Activated CD8-positive, alpha-beta T cell treated with anti-CD3 and anti-CD28 coated beads for 36 hours (primary cell): ENCODE data around the gene SPATA25. TPM values are rescaled to one million over a fixed set of nuclear protein-coding genes. Genes with fewer than 3 reads are reported as not detected.

Experiments
- ATAC-seq: fragments of 200-7000 bp; cut with Tn5 transposase; one replicate; pipeline ENCODE4 v1.10.0; 2021; ENCODE audit warnings: mild to moderate bottlenecking, moderate library complexity
- CTCF ChIA-PET: fragments of 350-600 bp; sonication (Branson Sonifier 250); formaldehyde crosslinking; loops from one replicate; lab custom pipeline; 2021; ENCODE audit warnings: antibody characterized with exemption; lab: Charles Lee
- POLR2A ChIA-PET: fragments of 350-600 bp; sonication (Branson Sonifier 250); formaldehyde crosslinking; loops from one replicate; lab custom pipeline; 2021; ENCODE audit warnings: antibody characterized with exemption; lab: Charles Lee
- DNase-seq: peaks from one replicate; pipeline ENCODE4 v3.0.0-alpha.2; 2020
- H3K27ac Mint-ChIP-seq: one replicate; pipeline ENCODE4 v1.8.0; 2021; ENCODE audit warnings: mild to moderate bottlenecking, mixed read lengths
- H3K27me3 Mint-ChIP-seq: one replicate; pipeline ENCODE4 v1.8.0; 2021; ENCODE audit warnings: mixed read lengths
- H3K36me3 Mint-ChIP-seq: one replicate; pipeline ENCODE4 v1.8.0; 2021; ENCODE audit warnings: low read depth, mixed read lengths
- H3K4me1 Mint-ChIP-seq: one replicate; pipeline ENCODE4 v1.8.0; 2021; ENCODE audit warnings: low read depth, mixed read lengths
- H3K4me3 Mint-ChIP-seq: one replicate; pipeline ENCODE4 v1.8.0; 2021; ENCODE audit warnings: mild to moderate bottlenecking, moderate library complexity, mixed read lengths
- H3K9me3 Mint-ChIP-seq: one replicate; pipeline ENCODE4 v1.8.0; 2021; ENCODE audit warnings: mixed read lengths
- intact Hi-C: fragments of 100-400 bp; cut with micrococcal nuclease; formaldehyde crosslinking; loops from one replicate; pipeline ENCODE4 v1.10.0; 2022
- total RNA-seq, 2 experiments: library from RNA; stranded (reverse); gene quantifications; one replicate each; pipeline ENCODE4 v1.2.3, GENCODE V29; 2021
- TF ChIP-seq, protein P1 (sequence below): fragments of 200-600 bp; IDR thresholded peaks from one replicate; pipeline ENCODE4 v1.8.0; 2022; ENCODE audit warnings: antibody characterized with exemption, mild to moderate bottlenecking

The SPATA25 gene
- total RNA-seq, 2 experiments from 2014 or later, result 0.58 to 0.74 TPM

DNA sequence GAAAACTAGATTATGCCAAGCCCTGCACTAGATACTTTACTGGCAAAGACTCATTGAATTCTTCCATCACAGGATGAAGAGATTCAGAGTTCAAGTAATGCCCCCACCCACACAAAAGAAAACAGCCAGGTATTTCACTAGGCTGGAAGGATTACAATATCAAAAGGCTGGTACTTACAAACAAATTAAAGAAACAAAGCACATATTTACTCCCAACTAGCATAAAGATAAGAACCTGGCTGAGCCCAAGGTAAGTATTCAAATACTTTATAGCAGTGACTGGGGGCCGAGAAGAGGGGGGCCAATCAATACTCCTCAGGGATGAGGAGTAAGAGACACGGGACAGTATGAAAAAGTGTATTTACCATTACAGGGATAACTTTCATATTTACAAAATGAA lies 33.9 kb downstream of the SPATA25 start:
- no peak for DNase-seq
- H3K4me1 Mint-ChIP-seq, result peaks cover 33% of the 10 kb centered on the region
- no peak overlapping the region for H3K4me3 Mint-ChIP-seq
- no peak for ATAC-seq
- TF ChIP-seq, protein P1, sequence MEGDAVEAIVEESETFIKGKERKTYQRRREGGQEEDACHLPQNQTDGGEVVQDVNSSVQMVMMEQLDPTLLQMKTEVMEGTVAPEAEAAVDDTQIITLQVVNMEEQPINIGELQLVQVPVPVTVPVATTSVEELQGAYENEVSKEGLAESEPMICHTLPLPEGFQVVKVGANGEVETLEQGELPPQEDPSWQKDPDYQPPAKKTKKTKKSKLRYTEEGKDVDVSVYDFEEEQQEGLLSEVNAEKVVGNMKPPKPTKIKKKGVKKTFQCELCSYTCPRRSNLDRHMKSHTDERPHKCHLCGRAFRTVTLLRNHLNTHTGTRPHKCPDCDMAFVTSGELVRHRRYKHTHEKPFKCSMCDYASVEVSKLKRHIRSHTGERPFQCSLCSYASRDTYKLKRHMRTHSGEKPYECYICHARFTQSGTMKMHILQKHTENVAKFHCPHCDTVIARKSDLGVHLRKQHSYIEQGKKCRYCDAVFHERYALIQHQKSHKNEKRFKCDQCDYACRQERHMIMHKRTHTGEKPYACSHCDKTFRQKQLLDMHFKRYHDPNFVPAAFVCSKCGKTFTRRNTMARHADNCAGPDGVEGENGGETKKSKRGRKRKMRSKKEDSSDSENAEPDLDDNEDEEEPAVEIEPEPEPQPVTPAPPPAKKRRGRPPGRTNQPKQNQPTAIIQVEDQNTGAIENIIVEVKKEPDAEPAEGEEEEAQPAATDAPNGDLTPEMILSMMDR, result no peak
- intact Hi-C loops, result no loop called here
- H3K27ac Mint-ChIP-seq, result no peak overlapping the region
- no peaks in the 10 kb centered on the region for H3K9me3 Mint-ChIP-seq
- H3K27me3 Mint-ChIP-seq, result no peaks in the 10 kb centered on the region
- H3K36me3 Mint-ChIP-seq, result peaks cover 12% of the 10 kb centered on the region
- POLR2A ChIA-PET, result no interaction called here
- CTCF ChIA-PET, result interaction anchor here (1.0 to 1.1 kb wide), 2 partner anchors 9 to 117 kb away, joined by 3 read pairs; no protein-coding TSS in a partner anchor

DNA sequence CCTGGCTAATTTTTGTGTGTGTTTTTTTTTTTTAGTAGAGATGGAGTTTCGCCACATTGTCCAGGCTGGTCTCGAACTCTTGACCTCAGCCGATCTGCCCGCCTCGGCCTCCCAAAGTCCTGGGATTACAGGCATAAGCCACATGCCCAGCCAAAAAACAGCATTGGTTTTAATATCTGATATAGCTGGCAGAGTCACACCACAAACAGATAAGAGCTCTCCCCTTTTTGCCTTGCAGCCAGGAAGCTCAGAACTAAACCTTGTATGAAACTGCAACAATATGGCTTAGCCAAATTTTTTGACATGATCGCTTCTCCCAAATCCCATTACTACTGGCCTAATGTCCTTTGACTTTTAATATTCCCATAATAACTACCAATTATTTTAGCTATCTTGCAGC lies 35.1 kb downstream of the SPATA25 start:
- POLR2A ChIA-PET, result interaction anchor here (1.1 kb wide), 1 partner anchor 39 kb away, joined by 3 read pairs; the partner anchor contains the start of gene UBE2C
- CTCF ChIA-PET, result interaction anchor here (1.0 kb wide), 3 partner anchors 39 to 118 kb away, joined by 3 to 4 read pairs (median 3); no protein-coding TSS in a partner anchor
- DNase-seq (no peak), ATAC-seq (no peak)
- H3K27me3 Mint-ChIP-seq, result no peaks in the 10 kb centered on the region
- no peak overlapping the region for H3K4me3 Mint-ChIP-seq
- TF ChIP-seq, protein P1, result no peak
- peaks cover 28% of the 10 kb centered on the region for H3K4me1 Mint-ChIP-seq
- no peaks in the 10 kb centered on the region for H3K9me3 Mint-ChIP-seq
- intact Hi-C loops, result no loop called here
- peaks cover 12% of the 10 kb centered on the region for H3K36me3 Mint-ChIP-seq
- no peak overlapping the region for H3K27ac Mint-ChIP-seq

DNA sequence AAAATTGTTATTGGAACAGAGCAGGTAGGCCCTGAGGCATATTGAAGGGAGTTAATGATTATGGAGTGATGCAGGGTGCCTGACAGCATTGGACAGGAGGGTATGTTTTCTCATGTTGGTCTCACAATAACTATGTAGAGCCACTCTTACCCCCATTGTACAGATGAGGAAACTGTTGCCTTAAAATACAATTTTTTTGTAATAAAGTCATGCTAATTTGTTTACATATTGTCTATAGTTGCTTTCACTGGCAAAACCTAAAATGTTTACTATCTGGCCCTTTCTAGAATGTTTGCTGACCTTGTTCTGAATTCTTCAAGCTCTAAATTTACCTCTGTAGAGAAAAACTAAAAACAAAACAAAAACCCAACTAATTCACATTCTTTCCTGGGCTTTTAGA lies 35.9 kb downstream of the SPATA25 start:
- TF ChIP-seq, protein P1, result no peak
- Mint-ChIP-seq H3K9me3 (no peaks in the 10 kb centered on the region), H3K36me3 (peaks cover 13% of the 10 kb centered on the region), H3K27me3 (no peaks in the 10 kb centered on the region), H3K4me1 (peaks cover 27% of the 10 kb centered on the region), H3K4me3 (no peak overlapping the region), H3K27ac (no peak overlapping the region)
- CTCF ChIA-PET, result interaction anchor here (1.0 kb wide), 1 partner anchor 46 kb away, joined by 4 read pairs; no protein-coding TSS in a partner anchor
- intact Hi-C loops, result no loop called here
- ATAC-seq (no peak), DNase-seq (no peak)
- POLR2A ChIA-PET, result interaction anchor here (1.1 kb wide), 1 partner anchor 39 kb away, joined by 3 read pairs; the partner anchor contains the start of gene UBE2C

DNA sequence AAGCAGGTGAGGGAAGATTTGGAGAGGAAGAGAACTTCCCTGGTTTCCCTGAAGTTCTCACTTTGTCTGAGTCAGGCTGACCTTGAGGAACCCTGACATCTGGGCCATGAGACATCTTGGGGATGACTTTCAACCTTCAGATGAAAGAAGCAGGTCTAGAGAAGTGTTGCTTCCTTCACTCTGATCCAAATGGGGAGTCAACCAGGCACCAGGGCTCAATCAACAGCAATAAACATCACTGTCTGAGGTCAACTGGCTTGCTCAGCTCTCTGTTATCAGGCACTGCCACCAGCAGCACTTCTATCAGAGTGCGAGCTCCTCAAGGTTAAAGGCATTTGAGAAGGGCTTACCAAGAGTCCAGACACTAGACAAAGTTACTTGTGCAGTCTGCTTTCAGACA lies 36.5 kb downstream of the SPATA25 start:
- TF ChIP-seq, protein P1, result no peak
- POLR2A ChIA-PET, result no interaction called here
- peaks cover 17% of the 10 kb centered on the region for H3K36me3 Mint-ChIP-seq
- no peak for ATAC-seq
- no peak overlapping the region for H3K4me3 Mint-ChIP-seq
- DNase-seq, result no peak
- CTCF ChIA-PET, result no interaction called here
- H3K9me3 Mint-ChIP-seq, result no peaks in the 10 kb centered on the region
- peaks cover 24% of the 10 kb centered on the region for H3K4me1 Mint-ChIP-seq
- H3K27ac Mint-ChIP-seq, result no peak overlapping the region
- H3K27me3 Mint-ChIP-seq, result no peaks in the 10 kb centered on the region
- intact Hi-C loops, result no loop called here

DNA sequence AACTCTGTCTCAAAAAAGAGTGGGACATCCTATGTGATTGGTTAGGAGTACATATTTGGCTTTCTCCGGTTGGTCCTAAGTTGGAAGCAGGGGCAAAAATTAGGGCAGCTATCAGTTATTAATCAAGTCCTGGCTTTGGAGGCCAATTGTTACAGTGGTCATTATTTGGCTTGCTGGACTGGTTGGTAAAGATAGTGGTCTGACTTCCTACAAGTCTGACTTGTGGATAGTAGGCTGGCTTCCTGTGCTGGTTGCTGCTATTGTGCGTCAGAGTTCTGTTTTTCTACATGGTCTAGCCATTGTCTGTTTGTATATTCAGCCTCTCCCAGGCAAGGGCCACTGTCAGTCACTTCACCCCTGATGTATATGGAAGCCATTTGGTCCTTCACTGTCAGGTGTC lies 37.2 kb downstream of the SPATA25 start:
- CTCF ChIA-PET, result no interaction called here
- peaks cover 19% of the 10 kb centered on the region for H3K4me1 Mint-ChIP-seq
- intact Hi-C loops, result no loop called here
- peaks cover 17% of the 10 kb centered on the region for H3K36me3 Mint-ChIP-seq
- no peaks in the 10 kb centered on the region for H3K9me3 Mint-ChIP-seq
- ATAC-seq (no peak), DNase-seq (no peak)
- H3K27me3 Mint-ChIP-seq, result no peaks in the 10 kb centered on the region
- H3K27ac Mint-ChIP-seq, result no peak overlapping the region
- POLR2A ChIA-PET, result interaction anchor here (1.3 kb wide), 1 partner anchor 121 kb away, joined by 3 read pairs; no protein-coding TSS in a partner anchor
- TF ChIP-seq, protein P1, result no peak
- no peak overlapping the region for H3K4me3 Mint-ChIP-seq
